NB4 (cell line): Measurements from ENCODE around the gene GRID1.

ENCODE experiments used
- CTCF ChIP-seq: IDR thresholded peaks from one replicate; pipeline ENCODE4 v1.5.1; 2012; ENCODE audit warnings: low read depth, low read length
- MAX ChIP-seq: IDR thresholded peaks from 2 replicates; pipeline ENCODE4 v1.6.1; 2011; ENCODE audit warnings: low read depth, low read length
- MYC ChIP-seq: IDR thresholded peaks from 2 replicates; pipeline ENCODE4 v1.6.1; 2011; ENCODE audit warnings: low read depth, low read length
- POLR2A ChIP-seq: IDR thresholded peaks from 2 replicates; pipeline ENCODE4 v1.6.1; 2011; ENCODE audit warnings: mild to moderate bottlenecking; ENCODE audit not compliant: insufficient read length; ENCODE audit errors: extremely low read depth

- no peak for TF ChIP-seq POLR2A
- no peak for TF ChIP-seq MAX
- TF ChIP-seq CTCF = no peak
- TF ChIP-seq MYC = no peak
These were observed 97.3 kb downstream of the GRID1 start for GRCh38 chr10:86269332-86269731.
